ENCODE measurements around the gene GLRA1.
A peak's percentile ranks its signal among the peaks of the same experiment; 100 is the strongest.

The GLRA1 gene
- 0 reads per million in 4 experiments for total RNA-seq

- DNase-seq: peak; percentile 23
Observed at GRCh38 chr5:151924564-151925301, at the start of gene GLRA1. Gene GLRA1, minus strand, starts transcription at chr5:151924851. Its CDS starts 302 bp downstream, at chr5:151924549.

GRCh38 chr5:151970885-151971284 lies 46.2 kb upstream of the GLRA1 start:
- DNase-seq: no peak

GRCh38 chr5:151967865-151968264 lies 43.2 kb upstream of the GLRA1 start:
- DNase-seq: no peak

GRCh38 chr5:151966046-151966445 lies 41.4 kb upstream of the GLRA1 start:
- no peak for DNase-seq

GRCh38 chr5:151964471-151964870 lies 39.8 kb upstream of the GLRA1 start:
- DNase-seq: no peak

- DNase-seq: no peak
Observed at GRCh38 chr5:151961557-151961956, 36.9 kb upstream of the GLRA1 start.

- no peak for DNase-seq
Observed at GRCh38 chr5:151958111-151958510, 33.5 kb upstream of the GLRA1 start.

GRCh38 chr5:151956725-151957124 lies 32.1 kb upstream of the GLRA1 start:
- DNase-seq: no peak

GRCh38 chr5:151954255-151954654 lies 29.6 kb upstream of the GLRA1 start:
- no peak for DNase-seq

- DNase-seq: no peak
Observed at GRCh38 chr5:151953833-151954232, 29.2 kb upstream of the GLRA1 start.

- no peak for DNase-seq
Observed at GRCh38 chr5:151952238-151952637, 27.6 kb upstream of the GLRA1 start.

GRCh38 chr5:151950706-151951105 lies 26.1 kb upstream of the GLRA1 start:
- DNase-seq: no peak

- DNase-seq: no peak
Observed at GRCh38 chr5:151949701-151950308, 25.2 kb upstream of the GLRA1 start.

- no peak for DNase-seq
Observed at GRCh38 chr5:151949113-151949512, 24.5 kb upstream of the GLRA1 start.

GRCh38 chr5:151947931-151948608 lies 23.4 kb upstream of the GLRA1 start:
- DNase-seq: no peak

GRCh38 chr5:151937851-151938250 lies 13.2 kb upstream of the GLRA1 start:
- no peak for DNase-seq

- DNase-seq: no peak
Observed at GRCh38 chr5:151935135-151935695, 10.6 kb upstream of the GLRA1 start.

- no peak for DNase-seq
Observed at GRCh38 chr5:151931260-151931659, 6.6 kb upstream of the GLRA1 start.

- DNase-seq: no peak
Observed at GRCh38 chr5:151926188-151926587, 1.5 kb upstream of the GLRA1 start.

GRCh38 chr5:151925340-151925739 lies 689 bp upstream of the GLRA1 start:
- DNase-seq: no peak

- DNase-seq: no peak
Observed at GRCh38 chr5:151923866-151924476, 680 bp downstream of the GLRA1 start.

GRCh38 chr5:151921916-151922315 lies 2.7 kb downstream of the GLRA1 start:
- DNase-seq: no peak

- no peak for DNase-seq
Observed at GRCh38 chr5:151917904-151918303, 6.7 kb downstream of the GLRA1 start.

All from effector CD8-positive, alpha-beta T cell (primary cell).